NCI-H2029 (cell line): ENCODE measurements around the gene LYAR.

Experiments used
- DNase-seq: peaks from one replicate; lab custom pipeline; 2025; lab: John Stamatoyannopoulos, UW

Gene LYAR, protein sequence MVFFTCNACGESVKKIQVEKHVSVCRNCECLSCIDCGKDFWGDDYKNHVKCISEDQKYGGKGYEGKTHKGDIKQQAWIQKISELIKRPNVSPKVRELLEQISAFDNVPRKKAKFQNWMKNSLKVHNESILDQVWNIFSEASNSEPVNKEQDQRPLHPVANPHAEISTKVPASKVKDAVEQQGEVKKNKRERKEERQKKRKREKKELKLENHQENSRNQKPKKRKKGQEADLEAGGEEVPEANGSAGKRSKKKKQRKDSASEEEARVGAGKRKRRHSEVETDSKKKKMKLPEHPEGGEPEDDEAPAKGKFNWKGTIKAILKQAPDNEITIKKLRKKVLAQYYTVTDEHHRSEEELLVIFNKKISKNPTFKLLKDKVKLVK

DNA sequence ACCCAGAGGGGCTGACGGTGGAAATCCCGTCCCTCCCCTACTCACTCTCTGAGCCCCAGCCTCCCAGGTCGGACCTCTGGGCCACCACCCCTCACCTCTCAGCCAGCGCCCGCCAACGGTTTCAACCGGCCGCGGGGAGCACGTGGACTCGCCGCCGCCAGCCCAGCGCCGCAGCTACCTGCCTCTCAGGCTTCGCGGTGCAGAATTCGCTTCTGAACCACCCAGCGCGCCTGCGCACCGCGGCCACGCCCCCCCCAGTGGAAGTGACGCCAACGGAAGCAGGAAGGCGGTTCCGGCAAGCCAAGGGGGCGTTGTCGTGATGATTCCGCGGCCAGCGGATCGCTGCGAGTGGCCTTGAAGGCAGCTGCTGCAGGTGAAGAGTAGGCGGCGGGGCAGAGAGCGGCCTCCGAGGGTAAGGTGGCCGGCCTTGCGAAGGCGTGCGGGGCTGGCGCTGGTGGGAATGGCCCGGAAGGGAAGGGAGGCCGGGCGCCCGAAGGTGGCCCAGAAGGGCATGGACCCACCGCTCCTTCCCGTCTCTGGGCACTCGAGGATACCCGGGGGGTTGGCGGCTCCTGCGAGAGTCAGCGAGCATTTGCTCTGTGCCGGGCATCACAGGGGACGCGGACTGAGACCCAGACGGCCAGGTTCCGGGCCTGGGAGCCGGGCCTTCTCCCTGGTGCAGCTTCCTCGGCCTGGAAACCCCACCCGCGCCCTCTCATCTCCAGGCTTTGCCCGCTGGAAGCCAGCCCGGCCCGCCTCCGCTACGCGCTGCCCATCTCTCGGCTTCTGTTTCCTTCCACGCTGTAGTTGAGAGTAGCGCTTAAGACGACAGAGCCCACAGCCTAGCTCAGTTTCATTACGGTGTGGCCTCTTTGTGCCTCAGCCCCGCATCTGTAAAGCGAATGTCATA lies at the start of gene LYAR, which contains the start of gene ZBTB49:
Gene LYAR, minus strand, starts transcription at position 214 of the 910 bp plus-strand sequence. CDS start 6,412 bp downstream, outside the sequence.
Gene ZBTB49, plus strand, starts transcription at position 311 of the 910 bp plus-strand sequence. CDS start 9,695 bp downstream, outside the sequence.
- DNase-seq, result peak; percentile 80

DNA sequence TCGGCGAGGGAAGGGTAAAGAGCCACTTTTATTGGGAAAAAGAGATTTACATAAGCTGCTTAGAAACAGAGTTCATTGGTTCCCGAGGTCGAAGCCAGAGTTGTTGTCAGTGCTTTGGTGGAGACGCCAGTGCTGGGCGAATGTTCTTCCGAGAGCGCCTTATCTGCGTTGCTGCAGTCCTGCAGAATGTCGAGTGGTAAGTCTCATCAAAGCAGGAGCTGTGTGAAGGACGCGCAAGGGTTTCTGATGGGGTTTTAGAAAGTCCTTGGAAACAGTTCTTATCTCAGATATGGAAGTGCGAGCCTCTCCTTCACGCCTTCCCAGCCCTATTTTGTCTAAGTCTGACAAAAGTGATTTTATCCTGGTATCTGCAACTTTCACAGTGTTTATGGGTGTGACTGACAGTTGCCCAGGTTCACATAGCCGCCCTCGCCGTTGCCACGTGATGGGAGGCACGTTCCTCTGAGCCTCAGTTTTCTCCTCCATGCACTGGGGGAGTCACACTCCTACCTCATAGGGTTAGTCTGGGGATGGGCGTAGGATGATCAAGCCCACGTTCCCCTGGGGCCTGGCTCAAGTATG lies 49.6 kb upstream of the LYAR start:
- no peak for DNase-seq

DNA sequence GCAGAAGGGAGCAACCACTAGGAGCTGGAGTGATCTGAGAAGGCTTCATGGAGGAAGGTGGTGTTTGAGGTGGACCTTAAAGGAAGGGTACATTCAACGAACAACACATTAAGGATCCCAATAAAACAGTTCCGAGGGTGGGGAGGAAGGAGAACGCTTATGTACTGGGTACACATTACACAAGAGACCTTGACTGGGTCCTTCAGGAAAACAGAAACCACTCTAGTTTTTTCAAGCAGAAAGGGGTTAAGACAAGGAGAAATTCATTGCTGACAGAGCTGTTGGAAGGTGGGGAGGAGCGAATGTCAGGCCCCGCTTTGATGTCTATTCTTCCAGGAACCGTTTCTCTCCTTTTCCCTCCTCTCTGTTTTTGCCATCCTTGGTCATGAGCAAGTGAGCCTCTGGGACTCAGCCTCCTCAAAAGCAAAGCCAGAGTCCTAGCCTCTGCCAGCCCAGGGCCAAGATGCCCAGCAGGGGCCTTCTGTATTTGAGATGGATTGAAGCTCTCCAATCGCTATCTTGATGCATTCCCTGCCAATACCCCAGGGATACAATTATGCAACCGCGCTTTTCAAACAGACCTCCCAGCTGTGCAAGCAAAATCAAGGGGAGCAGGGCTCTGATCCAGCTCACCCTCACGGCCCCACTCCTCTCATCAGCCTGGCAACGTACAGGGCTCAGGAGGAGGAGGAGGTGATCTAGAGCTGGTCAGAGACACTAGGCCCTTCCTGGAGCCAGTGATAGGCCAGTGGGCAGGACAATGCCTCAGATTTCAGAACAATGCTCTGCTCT lies 48.5 kb upstream of the LYAR start:
- DNase-seq, result no peak

DNA sequence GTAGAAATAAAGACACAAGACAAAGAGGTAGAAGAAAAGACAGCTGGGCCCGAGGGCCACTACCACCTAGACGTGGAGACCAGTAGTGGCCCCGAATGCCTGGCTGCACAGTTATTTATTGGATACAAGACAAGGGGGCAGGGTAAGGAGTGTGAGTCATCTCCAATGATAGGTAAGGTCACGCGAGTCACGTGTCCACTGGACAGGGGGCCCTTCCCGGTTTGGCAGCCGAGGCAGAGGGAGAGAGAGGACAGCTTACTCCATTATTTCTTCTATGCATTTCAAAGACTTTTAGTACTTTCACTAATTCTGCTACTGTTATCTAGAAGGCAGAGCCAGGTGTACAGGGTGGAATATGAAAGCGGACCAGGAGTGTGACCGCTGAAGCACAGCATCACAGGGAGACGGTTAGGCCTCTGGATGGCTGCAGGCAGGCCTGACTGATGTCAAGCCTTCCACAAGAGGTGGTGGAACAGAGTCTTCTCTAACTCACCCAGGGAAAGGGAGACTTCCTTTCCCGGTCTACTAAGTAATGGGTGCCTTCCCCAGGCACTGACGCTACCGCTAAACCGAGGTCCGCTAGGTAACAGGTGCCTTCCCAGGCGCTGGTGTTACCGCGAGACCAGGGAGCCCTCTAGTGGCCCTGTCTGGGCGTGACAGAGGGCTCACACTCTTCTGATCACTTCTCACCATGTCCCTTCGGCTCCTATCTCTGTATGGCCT lies 45.0 kb upstream of the LYAR start:
- peak; percentile 54 for DNase-seq

DNA sequence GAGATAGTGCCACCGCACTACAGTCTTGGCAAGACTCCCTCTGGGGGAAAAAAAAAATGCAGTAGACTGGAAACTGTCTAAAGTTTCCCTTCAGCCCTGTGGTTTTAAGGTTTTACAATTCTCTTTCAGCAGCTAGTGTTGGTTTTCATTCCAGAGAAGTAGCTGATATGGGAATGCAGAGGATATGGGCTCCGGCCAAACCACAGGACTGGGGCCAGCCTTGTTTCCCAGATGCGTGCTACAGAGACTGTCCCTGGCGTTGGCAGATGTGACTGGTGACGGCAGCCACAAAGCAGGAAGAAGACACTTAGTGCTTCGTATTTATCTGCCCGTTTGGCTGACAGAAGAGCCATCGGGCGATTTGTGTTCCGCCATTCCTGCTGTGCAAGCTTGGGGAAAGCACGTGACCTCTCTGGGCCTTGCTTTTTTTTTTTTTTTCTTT lies 43.3 kb upstream of the LYAR start:
- DNase-seq, result peak; percentile 87

DNA sequence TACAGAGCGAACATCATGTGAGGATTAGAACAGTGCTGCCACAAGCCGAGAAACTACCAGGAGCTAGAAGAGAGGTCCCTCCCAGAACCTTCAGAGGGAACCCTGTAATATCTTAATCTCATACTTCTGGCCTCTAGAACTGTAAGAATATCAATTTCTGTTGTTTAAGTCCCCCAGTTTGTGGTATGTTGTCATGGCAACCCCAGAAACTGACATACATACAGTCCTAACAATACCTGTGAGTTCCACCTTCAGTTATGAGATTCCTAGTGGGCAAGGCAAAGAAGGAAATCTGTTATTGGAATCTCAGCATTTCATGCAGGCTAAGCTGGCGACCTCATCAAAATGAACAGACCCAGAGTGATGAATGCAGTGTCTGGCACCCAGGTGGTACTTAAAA lies 42.6 kb upstream of the LYAR start:
- no peak for DNase-seq

DNA sequence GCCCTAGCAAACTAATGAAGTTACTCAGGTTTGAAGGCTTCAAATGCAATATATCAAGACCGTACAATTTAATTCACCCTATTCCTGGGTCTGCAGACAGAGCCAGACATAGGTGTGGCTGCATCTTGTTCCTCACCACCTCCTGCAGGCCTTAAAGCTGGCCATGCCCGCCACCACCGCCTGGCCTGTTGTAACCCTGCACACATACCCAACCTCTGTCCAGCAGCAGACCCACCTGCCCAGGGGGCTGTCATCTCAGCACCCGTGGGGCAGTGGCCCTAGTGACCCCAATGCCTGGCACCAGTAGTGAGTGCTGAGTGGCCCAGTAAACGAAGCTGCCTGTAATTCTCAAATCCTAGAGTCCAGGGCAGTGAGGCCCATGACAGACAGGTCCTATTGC lies 40.8 kb upstream of the LYAR start:
- DNase-seq, result no peak

DNA sequence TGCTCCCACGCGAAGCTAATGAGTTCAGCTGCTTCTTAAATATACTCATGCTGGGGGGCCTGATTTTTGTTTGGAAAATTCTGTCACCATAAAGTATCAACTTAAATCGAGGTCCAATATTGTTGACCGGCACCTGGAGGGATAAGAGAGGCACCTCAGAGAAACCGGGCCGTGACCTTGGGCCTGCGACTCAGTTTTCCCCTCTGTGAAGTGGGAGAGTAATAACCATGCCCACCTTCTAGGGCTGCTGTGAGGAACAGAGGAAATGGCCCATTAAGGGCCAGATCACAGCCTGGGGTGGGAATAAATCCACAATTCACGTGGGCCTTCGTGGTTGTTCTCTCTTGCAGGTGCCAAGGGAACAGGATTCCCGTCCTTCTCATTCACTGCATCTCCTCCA lies 39.5 kb upstream of the LYAR start:
- no peak for DNase-seq

DNA sequence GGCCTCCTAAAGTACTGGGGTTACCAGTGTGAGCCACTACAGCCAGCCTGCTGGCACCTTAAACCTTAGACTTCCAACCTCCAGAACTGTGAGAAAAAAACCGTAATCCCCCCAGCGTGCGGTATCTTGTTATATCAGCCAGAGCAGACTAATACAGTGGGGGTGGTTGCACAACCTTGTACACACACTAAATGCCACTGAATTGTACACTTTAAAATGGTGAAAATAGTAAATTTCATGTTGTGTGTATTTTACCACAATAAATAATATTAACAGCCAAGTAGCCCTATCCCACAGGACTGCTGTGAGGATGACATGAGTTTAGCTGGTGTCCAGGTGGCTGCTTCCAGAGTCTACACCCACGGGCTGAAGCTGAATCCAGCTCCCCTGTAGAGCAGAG lies 38.9 kb upstream of the LYAR start:
- no peak for DNase-seq

DNA sequence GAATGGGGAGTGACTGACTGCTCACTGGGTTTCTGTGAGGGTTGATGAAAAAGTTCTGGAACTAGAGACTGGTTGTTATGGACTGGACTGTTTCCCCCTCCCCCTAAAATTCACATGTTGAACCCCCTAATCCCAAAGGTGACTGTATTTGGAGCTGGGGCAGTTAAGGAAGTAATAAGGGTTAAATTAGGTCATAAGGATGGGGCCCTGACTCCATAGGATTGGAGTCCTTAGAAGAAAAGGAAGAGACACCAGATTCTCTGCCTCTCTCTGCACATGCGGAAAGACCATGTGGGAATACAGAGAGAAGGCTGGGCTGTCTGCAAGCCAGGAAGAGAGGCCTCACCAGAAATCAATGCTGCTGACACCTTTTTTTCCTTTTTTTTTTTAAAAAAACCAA lies 38.3 kb upstream of the LYAR start:
- DNase-seq, result no peak

DNA sequence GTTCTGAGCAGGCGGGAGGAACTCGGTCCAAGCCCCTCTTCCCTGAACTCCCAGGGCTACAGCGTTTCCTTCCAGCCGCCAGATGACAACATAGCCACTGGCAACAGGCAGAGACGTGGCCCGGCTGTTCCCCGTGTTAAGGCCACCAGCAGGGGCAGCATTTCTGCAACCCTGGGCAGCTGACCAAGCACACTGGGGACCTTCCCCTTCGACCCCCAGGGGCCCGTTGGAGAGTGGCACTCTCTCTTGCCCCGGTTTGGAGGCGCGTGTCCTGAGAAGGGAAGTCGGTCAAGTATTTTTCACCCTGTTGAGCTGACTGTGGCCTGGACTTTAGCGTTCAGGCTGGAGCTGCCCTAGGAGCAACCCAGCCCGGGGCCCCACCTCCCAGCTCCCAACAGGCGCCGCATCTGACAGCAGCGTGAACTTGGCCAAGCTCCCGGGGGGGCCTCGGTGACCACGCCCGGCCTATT lies 37.7 kb upstream of the LYAR start:
- DNase-seq, result no peak

DNA sequence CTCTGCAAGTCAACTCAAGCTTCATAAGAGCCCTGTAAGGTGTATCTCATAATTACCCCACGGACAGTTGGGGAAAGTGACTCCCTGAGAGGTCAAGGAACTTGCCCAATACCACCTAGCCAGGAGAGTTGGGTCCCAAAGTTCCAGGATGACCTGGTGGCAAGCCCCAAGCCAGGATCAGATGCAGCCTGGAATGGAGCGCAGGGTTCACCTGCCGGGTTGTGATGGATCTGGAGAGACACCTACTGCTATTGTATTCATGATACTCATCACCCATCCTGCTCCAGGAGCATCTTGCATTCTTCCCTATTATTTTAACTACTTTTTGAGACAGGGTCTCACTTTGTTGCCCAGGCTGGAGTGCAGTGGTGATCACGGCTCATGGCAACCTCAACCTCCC lies 36.2 kb upstream of the LYAR start:
- no peak for DNase-seq

DNA sequence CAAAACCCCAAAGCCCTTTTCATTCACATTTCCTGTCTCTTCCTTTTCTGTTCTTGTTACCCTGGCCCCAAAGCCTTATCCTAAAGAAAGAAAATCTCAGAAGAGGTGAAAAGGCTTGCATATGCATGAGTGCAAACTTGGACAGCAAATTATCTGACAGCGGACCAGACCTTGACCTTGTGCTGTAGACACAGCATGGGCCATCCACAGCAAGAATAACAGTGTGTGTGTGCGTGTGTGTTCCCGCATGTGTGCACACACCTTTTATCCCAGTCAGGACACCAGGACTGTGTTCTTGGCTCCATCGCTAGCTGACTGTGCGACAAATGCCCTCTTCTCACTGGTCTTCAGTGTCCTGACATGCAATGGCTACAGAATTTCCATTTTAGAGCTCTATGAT lies 35.4 kb upstream of the LYAR start:
- no peak for DNase-seq

DNA sequence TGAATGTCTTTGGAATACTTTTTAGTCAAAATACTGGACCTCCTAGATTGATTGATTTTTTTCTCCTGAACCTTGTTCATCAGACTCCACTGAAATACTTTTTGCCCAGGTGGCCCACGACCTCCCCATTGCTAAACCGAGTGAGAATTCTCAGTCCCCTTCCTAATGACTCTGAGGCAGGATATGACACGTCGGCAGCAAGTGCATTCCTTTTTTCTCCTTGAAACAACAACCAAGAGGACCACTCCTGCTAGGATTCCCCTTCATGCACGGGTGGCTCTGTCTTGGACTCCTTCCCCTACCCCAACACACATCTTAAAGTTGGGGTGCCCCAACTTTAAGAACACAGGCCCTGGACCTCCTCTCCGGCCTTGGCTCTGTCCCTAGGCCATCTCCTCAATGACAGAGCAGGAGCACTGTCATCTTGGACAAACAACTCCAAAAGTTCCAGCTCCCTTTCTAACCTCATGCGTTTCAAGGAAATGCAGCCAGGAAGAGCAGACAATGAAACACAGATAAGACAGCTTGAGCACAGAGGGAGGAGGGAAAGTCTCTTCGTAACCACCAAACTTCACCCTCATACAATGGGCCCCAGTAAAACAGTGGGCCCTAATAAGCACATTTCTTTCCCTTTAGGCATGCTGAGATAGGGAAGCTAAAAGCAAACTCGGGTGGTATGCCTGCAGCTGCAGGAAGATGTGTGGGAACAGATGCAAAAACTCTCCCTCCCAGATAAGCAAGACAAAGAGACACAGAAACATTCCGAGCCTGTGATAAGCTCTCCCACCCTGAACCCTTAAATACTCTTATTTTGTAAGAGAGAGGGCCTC lies 34.0 kb upstream of the LYAR start:
- DNase-seq, result no peak

DNA sequence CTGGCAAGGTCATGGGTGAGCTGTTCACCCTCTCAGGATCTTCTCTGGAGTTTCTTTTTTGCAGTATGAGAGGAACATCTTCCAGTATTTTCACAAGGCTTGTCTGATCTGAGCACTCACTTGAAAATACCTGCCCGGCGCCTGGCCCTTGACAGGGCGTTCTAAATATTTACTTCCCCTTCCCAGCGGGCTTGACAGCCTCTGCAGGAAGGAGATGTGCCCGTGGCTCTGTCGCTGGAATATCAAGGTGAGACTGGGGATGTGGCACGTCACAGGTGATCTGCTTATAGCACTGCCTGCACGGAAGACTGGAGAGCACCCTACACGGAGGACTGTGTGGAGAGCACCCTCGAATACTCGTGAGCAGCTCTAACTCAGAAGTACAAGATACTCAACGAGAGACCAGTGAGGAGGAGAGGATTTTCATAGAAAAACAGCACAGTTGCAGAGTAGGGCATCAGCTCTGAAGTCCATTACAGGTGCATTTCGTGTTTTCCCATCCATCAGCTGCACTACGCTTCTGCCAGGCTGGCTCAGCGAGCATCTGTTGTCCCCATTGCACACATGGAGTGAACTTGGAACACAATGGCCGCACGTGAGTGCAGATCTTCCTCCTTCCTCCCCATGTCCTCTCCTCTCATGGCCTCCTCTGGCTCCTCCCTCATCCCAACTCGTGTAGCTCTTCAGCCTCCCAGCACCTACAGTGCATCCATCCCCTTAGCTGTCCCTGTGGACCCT lies 32.2 kb upstream of the LYAR start:
- no peak for DNase-seq

DNA sequence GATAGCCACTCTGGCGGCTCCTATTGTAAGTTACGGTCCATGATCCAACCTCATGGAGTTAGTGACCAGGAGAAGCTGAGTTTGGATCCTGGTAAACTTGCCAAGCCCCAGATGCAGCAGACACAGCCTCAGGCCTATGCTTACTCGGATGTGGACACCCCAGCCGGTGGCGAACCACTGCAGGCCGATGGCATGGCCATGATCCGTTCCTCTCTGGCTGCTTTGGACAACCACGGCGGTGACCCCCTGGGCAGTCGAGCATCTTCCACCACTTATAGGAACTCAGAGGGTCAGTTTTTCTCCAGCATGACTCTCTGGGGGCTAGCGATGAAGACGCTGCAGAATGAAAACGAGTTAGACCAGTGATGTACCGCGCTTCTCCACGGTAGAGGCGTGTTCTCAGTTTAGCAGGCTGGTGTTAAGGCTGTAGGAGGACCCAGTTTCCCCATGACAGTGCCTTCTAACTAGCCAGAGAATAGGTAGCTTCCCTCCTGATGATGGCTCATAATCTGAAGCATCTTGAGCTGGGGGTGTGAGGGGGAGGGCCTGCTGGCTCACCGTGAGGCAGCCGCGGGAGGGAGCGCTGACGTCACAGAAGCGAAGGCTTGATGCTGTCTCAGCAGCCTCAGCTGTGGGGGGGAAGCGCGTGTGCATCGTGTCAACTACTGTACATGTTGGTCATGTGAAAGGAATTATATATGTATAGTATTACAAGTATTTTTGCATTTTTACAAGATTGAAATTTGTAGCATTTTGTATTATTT lies 31.2 kb upstream of the LYAR start:
- DNase-seq, result no peak

DNA sequence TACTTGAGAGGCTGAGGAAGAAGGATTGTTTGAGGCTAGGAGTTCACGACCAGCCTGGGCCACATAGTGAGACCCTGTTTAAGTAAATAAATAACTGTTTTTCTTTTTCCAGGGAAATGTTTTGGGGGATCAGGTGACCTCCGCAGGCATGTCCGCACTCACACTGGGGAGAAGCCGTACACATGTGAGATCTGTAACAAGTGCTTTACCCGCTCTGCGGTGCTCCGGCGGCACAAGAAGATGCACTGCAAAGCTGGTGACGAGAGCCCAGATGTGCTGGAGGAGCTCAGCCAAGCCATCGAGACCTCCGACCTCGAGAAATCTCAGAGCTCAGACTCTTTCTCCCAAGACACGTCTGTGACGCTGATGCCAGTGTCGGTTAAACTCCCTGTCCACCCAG lies 30.6 kb upstream of the LYAR start:
- DNase-seq, result no peak

DNA sequence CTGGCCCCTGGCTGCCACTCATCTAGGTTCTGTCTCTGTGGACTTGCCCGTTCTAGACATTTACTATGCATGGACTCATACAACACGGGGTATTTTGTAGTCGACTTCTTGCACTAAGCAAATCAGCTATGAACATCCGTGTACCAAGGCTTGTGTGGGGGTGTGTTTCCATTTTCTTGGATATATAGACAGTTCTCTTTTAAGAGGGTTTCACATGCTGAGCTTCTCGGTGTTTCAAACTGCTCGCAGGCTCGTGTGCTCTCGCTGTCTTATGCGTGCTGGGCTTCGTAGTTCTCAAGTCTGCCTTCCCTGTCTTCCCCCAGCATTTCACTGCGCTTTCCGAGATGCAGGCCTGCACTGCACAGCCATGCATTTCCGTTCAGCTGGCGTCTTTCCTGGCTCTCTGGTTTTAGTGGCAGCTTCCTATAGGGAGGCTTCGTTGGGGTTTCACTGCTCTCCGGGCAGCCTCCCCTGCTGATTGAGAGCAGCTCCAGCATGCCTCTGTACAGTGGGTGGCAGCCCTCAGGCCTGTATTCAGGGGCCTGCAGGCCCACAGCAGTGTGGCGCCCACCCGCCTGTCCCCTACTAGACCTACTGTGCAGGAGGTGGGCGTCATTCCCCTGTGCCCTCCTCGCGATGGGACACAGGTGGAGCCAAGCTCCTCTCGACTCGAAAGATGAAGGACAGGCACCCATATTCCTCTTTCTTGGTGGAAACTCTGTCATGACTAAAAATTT lies 27.7 kb upstream of the LYAR start:
- DNase-seq, result no peak
